Tibial nerve (tissue), 4 donors: ENCODE results near the gene ARHGEF19. TPM values are rescaled to one million over a fixed set of nuclear protein-coding genes. Genes with fewer than 3 reads are reported as not detected.

Source experiments
- DNase-seq, 2 donors: peaks; one replicate each; pipeline ENCODE4 v3.0.0-alpha.2; 2019; ENCODE audit warnings: low spot score in 2 of 2
- H3K27ac ChIP-seq, 4 donors: fragments of 200-600 bp; sonication (generic) in 3 of 4; one replicate each; pipeline ENCODE4 v1.5.1; 2017 to 2019; ENCODE audit warnings: mild to moderate bottlenecking in 1 of 4
- H3K27me3 ChIP-seq, 2 donors: fragments of 200-600 bp; sonication (generic) in 1 of 2; one replicate each; pipeline versions ENCODE4 v1.5.1 to v1.6.0; 2017 to 2019
- H3K36me3 ChIP-seq, 3 donors: fragments of 200-600 bp; sonication (generic); one replicate each; pipeline ENCODE4 v1.5.1; 2018 to 2019
- H3K4me1 ChIP-seq, 4 donors: fragments of 200-600 bp; sonication (generic) in 3 of 4; one replicate each; pipeline ENCODE4 v1.5.1; 2017 to 2019
- H3K4me3 ChIP-seq, 4 donors: fragments of 200-600 bp; sonication (generic) in 3 of 4; one replicate each; pipeline ENCODE4 v1.5.1; 2017 to 2019; ENCODE audit warnings: mild to moderate bottlenecking in 1 of 4, moderate library complexity in 1 of 4
- H3K9me3 ChIP-seq, 4 donors: fragments of 200-600 bp; sonication (generic) in 3 of 4; one replicate each; pipeline ENCODE4 v1.5.1; 2017 to 2019
- CTCF ChIP-seq, 5 experiments: fragments of 200-600 bp in 3 of 5; fragments of 450-650 bp in 2 of 5; sonication (generic) in 3 of 5; IDR thresholded peaks; one replicate each; pipeline ENCODE4 v1.5.1; 2016 to 2019; ENCODE audit warnings: antibody characterized with exemption in 5 of 5, mild to moderate bottlenecking in 3 of 5, moderate library complexity in 2 of 5
- EP300 ChIP-seq, 2 donors: sonication (generic); formaldehyde crosslinking; IDR thresholded peaks; one replicate each; pipeline ENCODE4 v1.6.1; 2017; ENCODE audit warnings: antibody characterized with exemption in 2 of 2, mild to moderate bottlenecking in 1 of 2
- POLR2A ChIP-seq, 2 donors: fragments of 450-650 bp; IDR thresholded peaks; one replicate each; pipeline ENCODE4 v1.6.1; 2017; ENCODE audit warnings: antibody characterized with exemption in 2 of 2, mild to moderate bottlenecking in 2 of 2, moderate library complexity in 2 of 2
- WGBS, 2 donors: methylation state at CpG; one replicate each; pipeline ENCODE4 v1.1.5; 2018; 5-methylcytosine and 5-hydroxymethylcytosine counted together
- total RNA-seq, 4 donors: library from RNA; depleted of rRNA; stranded (reverse); fragments of >200 nt; gene quantifications; one replicate each; pipeline ENCODE4 v1.1.0, GENCODE V29; 2016

ARHGEF19 gene
- total RNA-seq, 4 donors from 2014 or later: 7.8 to 19.3 (median 11.1) TPM

GRCh38 chr1:16173447-16174260 is 38.8 kb downstream of the ARHGEF19 start:
- no peak for DNase-seq
- no peak overlapping the region for H3K4me3 ChIP-seq
- no peaks in the 10 kb centered on the region for H3K36me3 ChIP-seq
- no peaks in the 10 kb centered on the region for H3K9me3 ChIP-seq
- H3K4me1 ChIP-seq: peaks cover 4 to 49% (median 43%) of the 10 kb centered on the region in 4 donors
- peak overlapping the region in 3 of 4 donors; percentile 66 to 98 (median 88) for H3K27ac ChIP-seq
- WGBS, 2 donors: 50 to 73% methylated on average over 8 to 12 of the region's 12 CpGs
- TF ChIP-seq EP300 (IDR thresholded peaks at IDR 0.05): no peak
- no peak for TF ChIP-seq POLR2A (IDR thresholded peaks at IDR 0.05)
- TF ChIP-seq CTCF (IDR thresholded peaks at IDR 0.05): no peak
- H3K27me3 ChIP-seq: no peaks in the 10 kb centered on the region

- 73 to 87% methylated on average over 14 of the region's 14 CpGs for WGBS, 2 donors
- Histone ChIP-seq H3K9me3 (no peaks in the 10 kb centered on the region), H3K4me3 (no peak overlapping the region), H3K27me3 (peaks cover 0 to 1% of the 10 kb centered on the region in 2 donors), H3K4me1 (peaks cover 4 to 52% (median 45%) of the 10 kb centered on the region in 4 donors), H3K27ac (peak overlapping the region in 3 of 4 donors; percentile 30 to 88 (median 66)), H3K36me3 (no peaks in the 10 kb centered on the region)
- no peak for DNase-seq
- TF ChIP-seq EP300 (IDR thresholded peaks at IDR 0.05) (no peak), CTCF (IDR thresholded peaks at IDR 0.05) (no peak), POLR2A (IDR thresholded peaks at IDR 0.05) (no peak)
Measured at GRCh38 chr1:16172964-16173446, 39.4 kb downstream of the ARHGEF19 start.

- WGBS, 2 donors: 88 to 91% methylated on average over 15 of the region's 15 CpGs
- Histone ChIP-seq H3K4me1 (peaks cover 4 to 55% (median 49%) of the 10 kb centered on the region in 4 donors), H3K27ac (no peak overlapping the region), H3K36me3 (no peaks in the 10 kb centered on the region), H3K9me3 (no peaks in the 10 kb centered on the region), H3K27me3 (peaks cover 0 to 6% of the 10 kb centered on the region in 2 donors), H3K4me3 (no peak overlapping the region)
- DNase-seq: no peak
- TF ChIP-seq POLR2A (IDR thresholded peaks at IDR 0.05) (no peak), CTCF (IDR thresholded peaks at IDR 0.05) (no peak), EP300 (IDR thresholded peaks at IDR 0.05) (no peak)
Measured at GRCh38 chr1:16172218-16172830, 40.1 kb downstream of the ARHGEF19 start.

- H3K27ac ChIP-seq: no peak overlapping the region
- DNase-seq: no peak
- WGBS, 2 donors: 77 to 86% methylated on average over 6 to 18 of the region's 19 CpGs
- H3K36me3 ChIP-seq: no peaks in the 10 kb centered on the region
- no peaks in the 10 kb centered on the region for H3K9me3 ChIP-seq
- TF ChIP-seq CTCF (IDR thresholded peaks at IDR 0.05) (no peak), POLR2A (IDR thresholded peaks at IDR 0.05) (no peak), EP300 (IDR thresholded peaks at IDR 0.05) (no peak)
- H3K4me3 ChIP-seq: no peak overlapping the region
- peaks cover 4 to 47% (median 44%) of the 10 kb centered on the region in 4 donors for H3K4me1 ChIP-seq
- peaks cover 0 to 6% of the 10 kb centered on the region in 2 donors for H3K27me3 ChIP-seq
Measured at GRCh38 chr1:16171314-16172151, 40.9 kb downstream of the ARHGEF19 start.
